GM23338 (cell line): ENCODE results near the gene FBXW8.

Source experiments
- CREB1 ChIP-seq: fragments of 250-450 bp; sonication (Bioruptor Pico); IDR thresholded peaks from 2 replicates; pipeline ENCODE4 v1.5.0; 2020; ENCODE audit warnings: low read depth, mild to moderate bottlenecking, moderate library complexity
- CTCF ChIP-seq, 2 experiments: fragments of 200-600 bp in 1 of 2; sonication (generic) in 1 of 2; conservative IDR thresholded peaks; 2 replicates each; pipeline versions ENCODE4 v1.5.1 to v1.6.1; 2016 to 2017; ENCODE audit warnings: antibody characterized with exemption in 2 of 2, low read depth in 2 of 2, mild to moderate bottlenecking in 2 of 2, moderate library complexity in 1 of 2
- ETS1 ChIP-seq: IDR thresholded peaks from 2 replicates; pipeline ENCODE4 v1.6.1; 2016; ENCODE audit warnings: antibody characterized with exemption
- EZH2 ChIP-seq: fragments of 200-600 bp; sonication (generic); IDR thresholded peaks from one replicate; pipeline ENCODE4 v1.8.0; 2017; ENCODE audit warnings: antibody characterized with exemption, mild to moderate bottlenecking, low read depth; ENCODE audit not compliant: unreplicated experiment
- EZH2phosphoT487 ChIP-seq: fragments of 200-600 bp; sonication (generic); IDR thresholded peaks from one replicate; pipeline ENCODE4 v1.8.1; 2018; ENCODE audit warnings: antibody characterized with exemption; ENCODE audit not compliant: unreplicated experiment
- JUNB ChIP-seq: IDR thresholded peaks from one replicate; pipeline ENCODE4 v1.6.1; 2016; ENCODE audit warnings: antibody characterized with exemption; ENCODE audit not compliant: unreplicated experiment
- NANOG ChIP-seq: IDR thresholded peaks from 2 replicates; pipeline ENCODE4 v1.6.1; 2016; ENCODE audit warnings: antibody characterized with exemption, borderline replicate concordance
- POLR2AphosphoS5 ChIP-seq: IDR thresholded peaks from 2 replicates; pipeline ENCODE4 v1.6.1; 2016; ENCODE audit warnings: antibody characterized with exemption, low read depth
- REST ChIP-seq: IDR thresholded peaks from one replicate; pipeline ENCODE4 v1.6.1; 2018; ENCODE audit warnings: antibody characterized with exemption; ENCODE audit not compliant: unreplicated experiment
- STAT1 ChIP-seq: IDR thresholded peaks from one replicate; pipeline ENCODE4 v1.6.1; 2016; ENCODE audit warnings: antibody characterized with exemption; ENCODE audit not compliant: unreplicated experiment
- ZNF114 ChIP-seq: fragments of 250-450 bp; sonication (Bioruptor Pico); IDR thresholded peaks from 2 replicates; pipeline ENCODE4 v1.5.0; 2020; ENCODE audit warnings: mild to moderate bottlenecking, moderate library complexity
- ZNF331 ChIP-seq: fragments of 250-450 bp; sonication (Bioruptor Pico); IDR thresholded peaks from 2 replicates; pipeline ENCODE4 v1.5.0; 2020; ENCODE audit warnings: low read depth, mild to moderate bottlenecking, moderate library complexity

- TF ChIP-seq CREB1 (no peak), EZH2 (no peak), CTCF (conservative IDR thresholded peaks at IDR 0.05; ENCODE audit: low read depth in 2 of 2) (no peak), REST (no peak), POLR2AphosphoS5 (no peak), NANOG (no peak), STAT1 (no peak), EZH2phosphoT487 (no peak), JUNB (no peak), ZNF114 (CRISPR knock-in tag) (no peak), ETS1 (no peak), ZNF331 (CRISPR knock-in tag) (no peak)
Measured at GRCh38 chr12:117040496-117040895, 129.7 kb downstream of the FBXW8 start.
